Amniotic stem cell (primary cell): ENCODE results near the gene PARD3B.
A peak's percentile ranks its signal among the peaks of the same experiment; 100 is the strongest.
"Not testable (repeated sequence)": the region's sequence is repeated elsewhere in the genome, so short reads cannot be mapped to it uniquely, and the experiment has no call there.

ENCODE experiments used
- DNase-seq: peaks from one replicate; lab custom pipeline; 2025; lab: John Stamatoyannopoulos, UW

The PARD3B gene

GRCh38 chr2:204539019-204539385 is 6.3 kb upstream of the PARD3B start:
- DNase-seq, result no peak

DNA sequence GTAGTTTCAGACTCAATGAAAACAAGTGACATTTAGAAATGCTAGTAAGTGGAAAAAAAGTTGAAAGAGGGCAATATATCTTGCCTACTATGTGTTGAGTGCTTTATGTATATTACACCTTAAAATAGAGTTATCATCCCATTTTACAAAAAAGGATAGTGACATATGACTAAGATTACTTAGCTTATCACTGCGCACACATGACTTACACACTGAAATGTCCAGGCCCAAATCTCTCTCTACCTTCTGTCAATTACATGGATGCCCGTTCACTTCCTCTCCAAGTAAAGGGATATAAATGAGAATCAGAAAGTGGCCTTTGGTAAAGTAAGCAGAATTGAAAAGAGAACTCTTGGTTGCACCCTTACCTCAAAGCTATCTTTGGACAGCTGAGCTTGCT is 3.6 kb upstream of the PARD3B start:
- DNase-seq, result no peak

- no peak for DNase-seq
Observed at GRCh38 chr2:204542982-204543608, 2.2 kb upstream of the PARD3B start.

DNA sequence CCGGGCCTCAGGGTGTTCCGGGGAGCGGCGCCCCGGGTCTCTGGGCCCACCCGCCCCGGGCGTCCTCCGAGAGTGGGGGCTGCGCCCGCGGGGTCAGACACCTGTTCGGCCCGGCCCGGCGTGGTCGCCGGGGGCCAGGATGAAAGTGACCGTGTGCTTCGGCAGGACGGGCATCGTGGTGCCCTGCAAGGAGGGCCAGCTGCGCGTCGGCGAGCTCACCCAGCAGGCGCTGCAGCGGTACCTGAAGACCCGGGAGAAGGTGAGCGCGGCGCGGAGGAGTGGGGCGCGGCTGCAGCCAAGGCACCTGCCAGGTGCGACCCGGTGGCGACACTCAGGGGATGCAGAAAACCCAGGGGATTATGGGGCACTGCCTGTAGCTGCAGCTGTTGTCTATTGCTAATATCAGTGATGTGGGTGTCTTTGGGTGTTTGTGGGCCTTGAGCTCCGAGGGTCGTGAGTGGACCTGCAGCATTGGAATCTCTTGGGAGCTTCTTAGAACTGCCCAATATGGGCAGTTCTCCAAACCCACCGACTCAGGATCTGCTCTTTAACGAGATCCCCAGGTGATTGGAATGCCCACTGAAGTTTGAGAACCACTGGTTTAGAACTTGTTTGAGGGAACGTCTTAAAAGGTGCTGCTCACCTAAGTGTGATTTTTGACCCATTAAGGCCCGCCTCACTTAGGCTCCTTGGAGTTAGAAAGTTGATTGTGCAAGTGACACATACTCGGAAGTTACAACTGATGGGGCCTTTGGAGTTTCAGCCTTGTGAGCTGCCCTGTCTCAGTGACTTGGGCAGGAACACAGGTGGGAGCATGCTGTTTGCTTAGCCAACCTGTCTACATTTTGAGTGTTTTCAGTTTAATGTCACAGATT is 823 bp downstream of the PARD3B start:
- no peak for DNase-seq

GRCh38 chr2:204550751-204551511 is 5.7 kb downstream of the PARD3B start:
- DNase-seq, result peak; percentile 47

DNA sequence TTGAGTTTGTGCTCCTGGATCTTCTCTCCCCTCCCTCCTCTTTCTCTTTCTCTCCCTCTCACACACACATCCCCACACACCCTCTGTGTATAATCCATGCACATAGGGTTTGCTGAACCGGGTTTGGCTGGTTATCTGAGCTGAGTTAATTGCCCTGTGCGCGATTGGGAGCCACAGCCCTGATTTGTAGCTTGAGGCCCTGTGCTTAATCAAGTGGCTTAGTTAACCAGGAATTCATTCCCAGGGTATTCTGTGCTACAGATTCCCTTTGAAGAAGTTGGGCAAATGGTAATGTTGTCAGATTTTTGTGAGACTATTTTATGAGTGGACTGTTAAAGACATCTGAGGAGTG is 6.2 kb downstream of the PARD3B start:
- no peak for DNase-seq

GRCh38 chr2:204557604-204558003 is 12.3 kb downstream of the PARD3B start:
- no peak for DNase-seq

DNA sequence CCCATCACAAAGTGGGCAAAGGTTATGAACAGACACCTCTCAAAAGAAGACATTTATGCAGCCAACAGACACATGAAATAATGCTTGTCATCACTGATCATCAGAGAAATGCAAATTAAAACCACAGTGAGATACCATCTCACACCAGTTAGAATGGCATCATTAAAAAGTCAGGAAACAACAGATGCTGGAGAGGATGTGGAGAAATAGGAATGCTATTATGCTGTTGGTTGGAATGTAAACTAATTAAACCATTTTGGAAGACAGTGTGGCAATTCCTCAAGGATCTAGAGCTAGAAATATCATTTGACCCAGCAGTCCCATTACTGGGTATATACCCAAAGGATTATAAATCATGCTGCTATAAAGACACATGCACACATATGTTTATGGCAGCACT is 14.1 kb downstream of the PARD3B start:
- DNase-seq, result not testable (repeated sequence)

DNA sequence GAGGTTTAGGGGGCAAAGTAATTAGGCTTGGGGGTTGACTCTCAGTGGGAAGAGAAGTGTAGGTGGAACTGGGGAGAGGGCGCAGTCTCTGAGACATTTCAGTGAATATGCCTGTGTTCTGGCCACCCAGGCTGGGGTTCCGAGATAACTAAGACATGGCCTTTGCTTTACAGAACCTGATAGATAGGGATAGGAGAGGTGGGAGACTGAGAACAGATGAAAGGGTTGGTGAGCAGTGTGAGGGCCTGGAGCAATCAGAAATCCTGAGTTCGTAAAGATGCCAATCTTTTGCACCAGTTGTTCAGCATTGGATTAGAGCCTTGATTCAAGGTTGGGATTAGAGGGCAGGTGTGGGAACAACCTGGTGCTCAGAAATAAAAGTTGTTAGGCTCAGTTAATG is 15.6 kb downstream of the PARD3B start:
- DNase-seq, result no peak

DNA sequence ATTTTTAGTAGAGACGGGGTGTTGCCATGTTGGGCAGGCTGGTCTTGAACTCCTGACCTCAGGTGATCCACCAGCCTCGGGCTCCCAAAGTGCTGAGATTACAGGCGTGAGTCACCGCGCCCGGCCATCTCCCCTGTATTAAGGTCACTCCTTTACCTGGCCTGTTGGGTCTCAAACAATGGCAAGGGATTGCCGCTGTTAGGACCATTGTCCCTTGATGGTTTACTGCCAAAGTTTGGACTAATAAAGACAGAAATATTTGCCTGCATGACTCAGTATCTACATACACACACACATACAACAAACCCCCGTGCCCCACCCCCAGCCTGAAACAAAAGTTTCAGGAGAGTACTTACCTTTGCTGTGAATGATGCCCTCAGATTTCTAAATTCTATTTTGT is 16.5 kb downstream of the PARD3B start:
- no peak for DNase-seq

DNA sequence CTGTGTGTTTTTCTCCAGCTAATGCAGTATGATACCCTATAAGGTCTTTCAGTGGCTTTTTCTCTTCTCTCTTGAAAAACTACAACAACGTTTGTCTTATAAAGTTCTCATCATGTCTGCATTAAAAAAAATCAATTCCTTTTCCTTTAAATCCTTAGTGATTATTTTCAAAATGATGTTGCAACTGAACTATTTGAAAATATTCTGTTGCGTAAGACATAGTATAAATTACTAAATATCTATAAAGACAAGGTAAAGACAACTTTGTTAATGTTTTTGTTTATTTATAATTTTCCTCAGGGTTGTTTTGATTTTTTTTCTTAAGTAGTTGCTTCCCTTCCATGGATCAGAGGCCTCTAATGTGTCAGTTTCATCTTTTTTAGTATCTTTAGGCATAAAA is 21.2 kb downstream of the PARD3B start:
- DNase-seq, result no peak

DNA sequence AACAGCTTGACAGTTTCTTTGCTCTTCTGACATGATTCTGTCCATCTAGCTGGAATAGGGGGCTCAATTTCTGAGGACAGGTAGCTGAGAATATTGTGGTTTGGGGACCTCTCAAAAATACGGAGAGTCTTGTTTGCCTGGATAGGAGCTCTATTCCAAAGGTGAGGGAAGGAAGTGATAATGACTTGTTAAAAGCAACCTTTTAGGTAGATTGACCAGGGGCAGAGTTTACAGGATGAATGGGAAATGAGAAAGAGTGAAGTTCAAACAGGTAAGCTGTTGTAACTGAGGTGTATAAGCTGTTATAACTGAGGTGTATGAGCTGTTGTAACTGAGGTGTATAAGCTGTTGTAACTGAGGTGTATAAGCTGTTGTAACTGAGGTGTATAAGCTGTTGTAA is 25.1 kb downstream of the PARD3B start:
- DNase-seq, result no peak

- DNase-seq, result no peak
Observed at GRCh38 chr2:204571041-204571440, 25.8 kb downstream of the PARD3B start.

GRCh38 chr2:204571911-204572310 is 26.6 kb downstream of the PARD3B start:
- no peak for DNase-seq

- no peak for DNase-seq
Observed at GRCh38 chr2:204573221-204573620, 27.9 kb downstream of the PARD3B start.

DNA sequence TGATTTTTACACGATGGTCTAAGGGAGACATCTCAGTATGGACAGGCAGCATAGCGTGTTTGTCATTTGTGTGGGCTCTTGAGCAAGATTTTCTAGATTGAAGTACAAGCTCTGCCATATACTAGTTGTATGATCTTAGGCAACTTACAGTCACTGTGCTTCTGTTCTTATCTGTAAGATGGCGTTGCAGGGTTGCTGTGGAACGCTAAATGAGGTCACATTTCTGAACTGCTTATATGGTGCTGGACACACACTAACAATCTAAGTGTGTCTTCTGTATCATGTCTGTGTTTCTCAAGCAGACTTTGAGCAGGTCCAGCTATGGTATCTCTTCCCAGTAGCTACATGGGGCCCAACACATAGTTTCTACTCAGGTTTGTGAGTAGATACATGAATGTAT is 29.2 kb downstream of the PARD3B start:
- no peak for DNase-seq

- no peak for DNase-seq
Observed at GRCh38 chr2:204575463-204575862, 30.2 kb downstream of the PARD3B start.

- DNase-seq, result no peak
Observed at GRCh38 chr2:204576362-204576979, 31.2 kb downstream of the PARD3B start.

DNA sequence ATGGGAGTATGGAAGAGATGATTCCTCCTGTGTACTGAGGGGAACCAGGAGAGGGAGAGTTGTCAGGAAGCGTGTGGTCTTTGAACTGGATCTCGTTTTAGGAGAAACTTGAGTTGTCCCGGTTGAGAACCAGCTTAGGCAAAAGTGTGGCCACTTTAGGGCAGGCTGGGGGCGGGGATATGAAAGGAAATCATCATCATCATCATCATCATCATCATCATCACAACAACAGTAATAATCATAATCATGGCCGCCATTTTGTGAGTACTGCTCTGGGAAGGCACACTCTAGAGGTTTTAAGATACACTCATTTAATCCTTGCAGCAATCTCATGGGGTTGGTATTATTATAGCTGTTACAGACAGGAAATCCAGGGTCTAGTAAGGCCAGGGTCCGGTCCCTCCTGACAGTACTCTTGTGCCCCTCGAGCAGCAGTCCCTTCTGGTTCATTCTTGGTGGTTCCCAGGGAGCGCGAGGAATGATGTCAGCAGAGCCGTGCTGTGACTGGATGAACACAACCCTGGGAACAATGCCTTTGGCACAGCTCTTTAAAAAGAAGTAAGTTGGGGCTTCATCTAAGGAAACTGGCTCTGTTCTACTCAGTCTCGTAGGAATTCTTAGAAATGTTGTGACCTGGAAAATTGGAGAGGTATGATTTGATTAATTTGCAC is 33.8 kb downstream of the PARD3B start:
- DNase-seq, result no peak

- DNase-seq, result no peak
Observed at GRCh38 chr2:204581946-204582345, 36.7 kb downstream of the PARD3B start.

GRCh38 chr2:204583773-204584172 is 38.5 kb downstream of the PARD3B start:
- DNase-seq, result no peak

- DNase-seq, result no peak
Observed at GRCh38 chr2:204585930-204586329, 40.7 kb downstream of the PARD3B start.
